Measurements from ENCODE around the gene AHCY.
"Not testable (repeated sequence)": the region's sequence is repeated elsewhere in the genome, so short reads cannot be mapped to it uniquely, and the experiment has no call there.

AHCY gene

GRCh38 chr20:34302723-34303533 is at the start of gene AHCY:
AHCY (minus strand) TSS chr20:34303355; CDS start chr20:34303270, 85 bp downstream.
- in situ Hi-C loops (cut with MboI; ENCODE audit: low pct_unique_long_range_greater_than_20kb, low sequenced_read_pairs) = loop anchor here (25.0 kb wide), 2 partner anchors 209 to 409 kb away; partner anchors contain the start of genes DYNLRB1 and TP53INP2
- DNase-seq = peak; percentile 99

- in situ Hi-C loops (cut with MboI; ENCODE audit: low pct_unique_long_range_greater_than_20kb, low sequenced_read_pairs) = no loop called here
- peak; percentile 69 for DNase-seq
These were observed 46.9 kb upstream of the AHCY start for GRCh38 chr20:34350095-34350494.

GRCh38 chr20:34347571-34347970 is 44.4 kb upstream of the AHCY start:
- no peak for DNase-seq
- in situ Hi-C loops (cut with MboI; ENCODE audit: low pct_unique_long_range_greater_than_20kb, low sequenced_read_pairs) = no loop called here

GRCh38 chr20:34346533-34346865 is 43.3 kb upstream of the AHCY start:
- DNase-seq; in situ Hi-C loops (cut with MboI; ENCODE audit: low pct_unique_long_range_greater_than_20kb, low sequenced_read_pairs): not testable (repeated sequence)

GRCh38 chr20:34345839-34346532 is 42.8 kb upstream of the AHCY start:
- in situ Hi-C loops (cut with MboI; ENCODE audit: low pct_unique_long_range_greater_than_20kb, low sequenced_read_pairs); DNase-seq: not testable (repeated sequence)

- in situ Hi-C loops (cut with MboI; ENCODE audit: low pct_unique_long_range_greater_than_20kb, low sequenced_read_pairs) = no loop called here
- DNase-seq = no peak
These were observed 42.2 kb upstream of the AHCY start for GRCh38 chr20:34345402-34345736.

GRCh38 chr20:34344238-34344637 is 41.1 kb upstream of the AHCY start:
- no peak for DNase-seq
- in situ Hi-C loops (cut with MboI; ENCODE audit: low pct_unique_long_range_greater_than_20kb, low sequenced_read_pairs) = no loop called here

- in situ Hi-C loops (cut with MboI; ENCODE audit: low pct_unique_long_range_greater_than_20kb, low sequenced_read_pairs) = no loop called here
- no peak for DNase-seq
These were observed 40.5 kb upstream of the AHCY start for GRCh38 chr20:34343458-34344211.

GRCh38 chr20:34341199-34341598 is 38.0 kb upstream of the AHCY start:
- DNase-seq; in situ Hi-C loops (cut with MboI; ENCODE audit: low pct_unique_long_range_greater_than_20kb, low sequenced_read_pairs): not testable (repeated sequence)

- in situ Hi-C loops (cut with MboI; ENCODE audit: low pct_unique_long_range_greater_than_20kb, low sequenced_read_pairs); DNase-seq: not testable (repeated sequence)
These were observed 37.6 kb upstream of the AHCY start for GRCh38 chr20:34340726-34341125.

GRCh38 chr20:34337982-34338726 is 35.0 kb upstream of the AHCY start:
- in situ Hi-C loops (cut with MboI; ENCODE audit: low pct_unique_long_range_greater_than_20kb, low sequenced_read_pairs) = no loop called here

GRCh38 chr20:34337544-34337943 is 34.4 kb upstream of the AHCY start:
- DNase-seq = no peak
- in situ Hi-C loops (cut with MboI; ENCODE audit: low pct_unique_long_range_greater_than_20kb, low sequenced_read_pairs) = no loop called here

More at GRCh38 chr20:34337982-34338726, 35.0 kb upstream of the AHCY start:
- no peak for DNase-seq

GRCh38 chr20:34334654-34335407 is 31.7 kb upstream of the AHCY start:
- in situ Hi-C loops (cut with MboI; ENCODE audit: low pct_unique_long_range_greater_than_20kb, low sequenced_read_pairs) = no loop called here
- DNase-seq = no peak

GRCh38 chr20:34333786-34334185 is 30.6 kb upstream of the AHCY start:
- in situ Hi-C loops (cut with MboI; ENCODE audit: low pct_unique_long_range_greater_than_20kb, low sequenced_read_pairs) = no loop called here
- no peak for DNase-seq

GRCh38 chr20:34332262-34332920 is 29.2 kb upstream of the AHCY start:
- in situ Hi-C loops (cut with MboI; ENCODE audit: low pct_unique_long_range_greater_than_20kb, low sequenced_read_pairs) = no loop called here
- DNase-seq = no peak

GRCh38 chr20:34331838-34332237 is 28.7 kb upstream of the AHCY start:
- in situ Hi-C loops (cut with MboI; ENCODE audit: low pct_unique_long_range_greater_than_20kb, low sequenced_read_pairs) = no loop called here
- no peak for DNase-seq

- in situ Hi-C loops (cut with MboI; ENCODE audit: low pct_unique_long_range_greater_than_20kb, low sequenced_read_pairs); DNase-seq: not testable (repeated sequence)
These were observed 27.8 kb upstream of the AHCY start for GRCh38 chr20:34330861-34331544.
